Gastrocnemius medialis (tissue), 4 donors: ENCODE results near the gene SLC25A41. TPM values are rescaled to one million over a fixed set of nuclear protein-coding genes. Genes with fewer than 3 reads are reported as not detected.

Experiments used
- ATAC-seq, 2 donors: fragments of 150-250 bp; one replicate each; pipeline ENCODE4 v1.9.1; 2016
- DNase-seq, 2 donors: peaks; one replicate each; pipeline ENCODE4 v3.0.0-alpha.2; 2019
- H3K27ac ChIP-seq, 4 donors: fragments of 200-600 bp; sonication (generic); 1 replicate in 1 of 4; 2 replicates in 3 of 4; pipeline ENCODE4 v1.5.1; 2016 to 2018; ENCODE audit warnings: mild to moderate bottlenecking in 2 of 4, moderate library complexity in 1 of 4
- H3K27me3 ChIP-seq, 3 donors: fragments of 200-600 bp; sonication (generic) in 2 of 3; 1 replicate in 1 of 3; 2 replicates in 2 of 3; pipeline versions ENCODE4 v1.5.1 to v1.6.0; 2016 to 2019; ENCODE audit warnings: mild to moderate bottlenecking in 1 of 3, moderate library complexity in 1 of 3
- H3K36me3 ChIP-seq, 2 donors: fragments of 200-600 bp; sonication (generic) in 1 of 2; one replicate each; pipeline ENCODE4 v1.5.1; 2017 to 2018
- H3K4me1 ChIP-seq, 2 donors: fragments of 200-600 bp; sonication (generic) in 1 of 2; one replicate each; pipeline ENCODE4 v1.5.1; 2016 to 2017; ENCODE audit warnings: mild to moderate bottlenecking in 2 of 2
- H3K4me3 ChIP-seq, 4 donors: fragments of 200-600 bp; sonication (generic) in 3 of 4; 1 replicate in 1 of 4; 2 replicates in 3 of 4; pipeline ENCODE4 v1.5.1; 2016 to 2019; ENCODE audit warnings: mild to moderate bottlenecking in 2 of 4
- H3K9me3 ChIP-seq, 3 donors: fragments of 200-600 bp; sonication (generic) in 2 of 3; 1 replicate in 1 of 3; 2 replicates in 2 of 3; pipeline ENCODE4 v1.5.1; 2016 to 2019
- POLR2A ChIP-seq, 2 donors: fragments of 450-650 bp; IDR thresholded peaks; one replicate each; pipeline ENCODE4 v1.6.1; 2017; ENCODE audit warnings: antibody characterized with exemption in 2 of 2, mild to moderate bottlenecking in 2 of 2, moderate library complexity in 2 of 2
- in situ Hi-C, 4 donors: fragments of 200-750 bp; cut with MboI; loops; one replicate each; pipeline versions ENCODE4 v1.15.0 to v1.8.0; 2017; ENCODE audit warnings: low sequenced_read_pairs in 4 of 4
- intact Hi-C: fragments of 100-400 bp; cut with DNase I; formaldehyde crosslinking; loops from one replicate; pipeline ENCODE4 v1.15.1; 2023; ENCODE audit warnings: low total_unique reads
- total RNA-seq, 4 donors: library from RNA; depleted of rRNA; stranded (reverse); fragments of >200 nt; gene quantifications; one replicate each; pipeline versions ENCODE4 v1.1.0 to v1.2.3, GENCODE V29; 2016
- TF ChIP-seq, protein P1 (sequence below), 5 experiments: fragments of 450-650 bp in 3 of 5; fragments of 200-600 bp in 2 of 5; sonication (generic) in 2 of 5; IDR thresholded peaks in 4 of 5; conservative IDR thresholded peaks in 1 of 5; 1 replicate in 4 of 5; 2 replicates in 1 of 5; pipeline ENCODE4 v1.5.1; 2016 to 2019; ENCODE audit warnings: antibody characterized with exemption in 5 of 5, mild to moderate bottlenecking in 3 of 5, moderate library complexity in 3 of 5

SLC25A41 gene
- under 1 TPM in 1 of 4 donors, not detected in 3; 0.42 TPM for total RNA-seq

DNA sequence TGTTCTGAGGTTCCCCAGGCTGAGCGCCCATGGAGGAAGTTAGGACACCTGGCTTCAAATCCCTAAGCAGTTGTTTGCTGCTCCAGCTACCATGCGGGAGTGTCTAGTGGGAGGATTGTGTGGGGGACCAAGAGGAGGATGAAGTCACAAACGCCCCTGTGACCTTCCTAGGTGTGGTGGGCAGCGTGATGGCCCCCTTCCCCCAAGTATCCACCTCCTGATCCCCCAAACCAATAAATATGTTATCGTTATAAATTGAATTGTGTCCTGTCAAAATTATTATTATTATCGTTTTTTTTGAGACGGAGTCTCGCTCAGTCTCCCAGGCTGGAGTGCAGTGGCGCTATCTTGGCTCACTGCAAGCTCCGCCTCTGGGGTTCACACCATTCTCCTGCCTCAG lies at the start of gene SLC25A41:
Gene SLC25A41 (minus strand): TSS at position 101 of the 400 bp plus-strand sequence. CDS start 70 bp downstream, at position 31.
- ATAC-seq: no peak
- intact Hi-C loops (no loop called here), in situ Hi-C loops (no loop called here)
- H3K36me3 ChIP-seq: no peaks in the 10 kb centered on the region
- no peak within 1 kb of the TSS for H3K4me3 ChIP-seq
- H3K4me1 ChIP-seq: no peaks in the 10 kb centered on the region
- TF ChIP-seq, protein P1, sequence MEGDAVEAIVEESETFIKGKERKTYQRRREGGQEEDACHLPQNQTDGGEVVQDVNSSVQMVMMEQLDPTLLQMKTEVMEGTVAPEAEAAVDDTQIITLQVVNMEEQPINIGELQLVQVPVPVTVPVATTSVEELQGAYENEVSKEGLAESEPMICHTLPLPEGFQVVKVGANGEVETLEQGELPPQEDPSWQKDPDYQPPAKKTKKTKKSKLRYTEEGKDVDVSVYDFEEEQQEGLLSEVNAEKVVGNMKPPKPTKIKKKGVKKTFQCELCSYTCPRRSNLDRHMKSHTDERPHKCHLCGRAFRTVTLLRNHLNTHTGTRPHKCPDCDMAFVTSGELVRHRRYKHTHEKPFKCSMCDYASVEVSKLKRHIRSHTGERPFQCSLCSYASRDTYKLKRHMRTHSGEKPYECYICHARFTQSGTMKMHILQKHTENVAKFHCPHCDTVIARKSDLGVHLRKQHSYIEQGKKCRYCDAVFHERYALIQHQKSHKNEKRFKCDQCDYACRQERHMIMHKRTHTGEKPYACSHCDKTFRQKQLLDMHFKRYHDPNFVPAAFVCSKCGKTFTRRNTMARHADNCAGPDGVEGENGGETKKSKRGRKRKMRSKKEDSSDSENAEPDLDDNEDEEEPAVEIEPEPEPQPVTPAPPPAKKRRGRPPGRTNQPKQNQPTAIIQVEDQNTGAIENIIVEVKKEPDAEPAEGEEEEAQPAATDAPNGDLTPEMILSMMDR (IDR thresholded peaks at IDR 0.05 in 4 of 5, conservative IDR thresholded peaks at IDR 0.05 in 1 of 5): no peak
- no peak for TF ChIP-seq POLR2A (IDR thresholded peaks at IDR 0.05)
- no peak for DNase-seq
- H3K27me3 ChIP-seq: no peaks in the 10 kb centered on the region
- no peaks in the 10 kb centered on the region for H3K9me3 ChIP-seq
- no peak within 1 kb of the TSS for H3K27ac ChIP-seq

DNA sequence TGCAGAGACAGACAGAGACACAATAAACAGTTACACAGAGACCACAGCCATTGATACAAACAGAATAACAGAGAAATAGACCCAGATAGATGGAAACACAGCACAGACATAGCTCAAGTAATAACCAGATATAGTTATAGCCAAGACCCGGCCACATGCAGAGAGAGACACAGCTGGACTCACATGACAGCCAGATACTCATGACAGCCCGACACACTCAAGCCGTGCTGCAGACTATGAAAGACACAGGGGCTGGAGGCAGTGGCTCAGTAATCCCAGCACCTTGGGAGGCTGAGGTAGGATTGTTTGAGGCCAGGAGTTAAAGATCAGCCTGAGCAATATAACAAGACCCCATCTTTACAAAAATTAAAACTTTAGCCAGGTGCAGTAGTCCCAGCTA lies 49.7 kb upstream of the SLC25A41 start:
- in situ Hi-C loops: no loop called here
- peaks cover 0 to 11% (median 8%) of the 10 kb centered on the region in 3 donors for H3K27me3 ChIP-seq

DNA sequence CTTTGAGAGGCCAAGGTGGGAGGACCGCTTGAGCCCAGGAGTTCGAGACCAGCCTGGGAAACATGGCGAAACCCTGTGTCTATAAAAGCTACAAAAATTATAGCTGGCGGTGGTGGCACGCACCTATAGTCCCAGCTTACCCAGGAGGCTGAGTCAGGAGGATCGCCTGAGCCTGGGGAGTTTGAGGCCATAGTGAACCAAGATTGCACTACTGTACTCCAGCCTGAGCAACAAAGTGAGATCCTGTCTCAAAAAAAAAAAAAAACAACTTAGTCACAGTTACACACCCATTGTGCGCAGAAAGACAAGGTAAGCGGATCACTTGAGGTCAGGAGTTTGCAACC lies 48.8 kb upstream of the SLC25A41 start:
- in situ Hi-C loops: no loop called here
- intact Hi-C loops: no loop called here
- no peak overlapping the region for H3K4me3 ChIP-seq

More for the DNA sequence above, 49.7 kb upstream of the SLC25A41 start:
- no peaks in the 10 kb centered on the region for H3K4me1 ChIP-seq
- no peak overlapping the region for H3K4me3 ChIP-seq
- ATAC-seq: no peak
- H3K9me3 ChIP-seq: no peaks in the 10 kb centered on the region
- no peaks in the 10 kb centered on the region for H3K36me3 ChIP-seq
- TF ChIP-seq, protein P1 (IDR thresholded peaks at IDR 0.05 in 4 of 5, conservative IDR thresholded peaks at IDR 0.05 in 1 of 5): no peak
- TF ChIP-seq POLR2A (IDR thresholded peaks at IDR 0.05): no peak
- no peak overlapping the region for H3K27ac ChIP-seq
- intact Hi-C loops: no loop called here
- DNase-seq: no peak

DNA sequence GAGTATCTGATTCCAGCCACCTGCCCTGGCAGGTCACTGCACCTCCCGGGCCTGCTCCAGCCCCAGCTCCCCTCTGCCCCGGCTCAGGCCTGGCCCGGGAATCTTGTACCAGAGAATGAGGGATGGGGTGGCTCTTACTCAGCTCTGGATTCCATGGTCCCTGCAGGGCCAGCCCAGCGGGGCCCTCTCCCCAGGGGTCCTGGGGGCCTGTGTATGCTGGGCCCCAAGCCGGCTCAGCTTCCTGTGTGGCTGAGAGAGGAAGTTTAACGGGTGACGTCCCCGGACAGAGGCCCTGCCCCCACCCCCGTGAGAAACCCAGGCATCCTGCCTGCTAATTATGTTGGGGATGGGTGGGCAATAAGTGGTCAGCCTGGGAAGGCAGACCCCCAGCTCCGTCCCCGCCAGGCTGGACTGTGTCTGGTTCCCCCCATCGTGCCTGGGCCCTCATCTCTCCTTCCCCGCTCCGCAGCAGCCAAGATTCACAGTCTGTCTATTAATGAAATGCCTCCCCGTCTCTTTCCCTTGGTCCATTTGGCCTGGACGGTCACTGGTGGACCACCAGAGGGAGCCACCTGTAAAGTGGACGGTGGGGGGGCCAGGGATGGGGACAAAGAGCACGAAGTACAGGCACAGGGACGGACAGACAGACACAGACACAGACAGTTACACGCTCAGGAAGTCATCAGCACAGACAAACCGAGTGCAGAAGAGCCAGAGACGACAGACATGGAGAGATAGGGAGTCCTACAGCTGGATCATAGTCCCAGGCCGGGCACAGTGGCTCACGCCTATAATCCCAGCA lies 48.2 kb upstream of the SLC25A41 start, which contains the start of gene DENND1C:
Gene DENND1C (minus strand): TSS at position 247 of the 802 bp plus-strand sequence. CDS start 92 bp downstream, at position 155.
- Histone ChIP-seq H3K4me3 (peak within 1 kb of the TSS in 2 of 4 donors; percentile 13 to 28), H3K9me3 (no peaks in the 10 kb centered on the region), H3K36me3 (no peaks in the 10 kb centered on the region), H3K4me1 (no peaks in the 10 kb centered on the region), H3K27ac (no peak within 1 kb of the TSS), H3K27me3 (peaks cover 6 to 20% (median 20%) of the 10 kb centered on the region in 3 donors)
- in situ Hi-C loops: no loop called here
- ATAC-seq (no peak), DNase-seq (no peak)
- TF ChIP-seq, protein P1 (IDR thresholded peaks at IDR 0.05 in 4 of 5, conservative IDR thresholded peaks at IDR 0.05 in 1 of 5): peak in 3 of 5 experiments; percentile 21 to 36 (median 26)
- no peak for TF ChIP-seq POLR2A (IDR thresholded peaks at IDR 0.05)
- intact Hi-C loops: no loop called here

More for the DNA sequence above, 48.8 kb upstream of the SLC25A41 start:
- DNase-seq (no peak), ATAC-seq (no peak)
- Histone ChIP-seq H3K4me1 (no peaks in the 10 kb centered on the region), H3K36me3 (no peaks in the 10 kb centered on the region), H3K27me3 (peaks cover under 1 to 14% (median 14%) of the 10 kb centered on the region in 3 donors), H3K27ac (no peak overlapping the region), H3K9me3 (no peaks in the 10 kb centered on the region)
- no peak for TF ChIP-seq POLR2A (IDR thresholded peaks at IDR 0.05)
- TF ChIP-seq, protein P1 (IDR thresholded peaks at IDR 0.05 in 4 of 5, conservative IDR thresholded peaks at IDR 0.05 in 1 of 5): no peak
